GM18505 (cell line): ENCODE data around the gene TRAF3IP1.
"Not testable (repeated sequence)": the region's sequence is repeated elsewhere in the genome, so short reads cannot be mapped to it uniquely, and the experiment has no call there.

Source experiments
- ATAC-seq: cut with Tn5 transposase; IDR thresholded peaks from one replicate; pipeline ENCODE4 v1.9.1; 2021; ENCODE audit not compliant: unreplicated experiment
- POLR2A ChIP-seq: IDR thresholded peaks from 4 replicates; pipeline ENCODE4 v1.6.1; 2011; ENCODE audit warnings: borderline replicate concordance; ENCODE audit not compliant: insufficient read depth, insufficient read length; ENCODE audit errors: extremely low read depth

TRAF3IP1 gene

DNA sequence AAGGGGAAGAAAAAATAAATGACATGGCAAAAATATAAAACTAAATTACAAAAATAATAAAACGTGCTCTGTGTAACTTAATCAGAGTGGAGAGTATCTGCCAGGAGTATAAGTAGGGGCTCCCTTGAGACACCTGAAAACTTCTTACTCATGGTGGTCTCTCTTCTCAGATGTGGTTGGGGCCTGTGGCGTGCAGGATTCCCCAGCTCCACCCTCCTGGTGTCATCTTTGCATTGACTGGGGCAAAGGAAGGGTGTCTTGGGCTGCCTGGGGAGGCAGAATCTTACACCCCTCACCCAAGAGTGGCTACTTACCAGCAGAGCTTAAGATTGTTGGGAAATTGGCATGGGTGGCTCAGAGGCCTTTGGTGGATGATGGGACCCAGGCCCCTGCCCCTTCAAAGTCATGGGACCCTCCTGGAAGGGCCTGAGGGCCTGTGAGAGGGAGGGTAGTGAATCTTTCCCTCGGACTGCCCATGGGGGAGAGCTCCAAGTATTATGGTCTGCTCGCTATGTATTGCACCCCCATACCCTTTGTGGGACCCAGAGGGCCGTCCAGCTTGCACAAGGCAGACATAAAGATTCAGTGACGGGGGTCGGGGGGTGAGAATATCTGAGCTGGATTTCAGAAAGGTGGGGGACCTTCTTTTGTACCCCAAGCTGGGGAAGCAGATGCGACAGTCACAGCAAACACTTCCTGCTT lies 6.9 kb upstream of the TRAF3IP1 start:
- no peak for TF ChIP-seq POLR2A
- ATAC-seq: no peak

DNA sequence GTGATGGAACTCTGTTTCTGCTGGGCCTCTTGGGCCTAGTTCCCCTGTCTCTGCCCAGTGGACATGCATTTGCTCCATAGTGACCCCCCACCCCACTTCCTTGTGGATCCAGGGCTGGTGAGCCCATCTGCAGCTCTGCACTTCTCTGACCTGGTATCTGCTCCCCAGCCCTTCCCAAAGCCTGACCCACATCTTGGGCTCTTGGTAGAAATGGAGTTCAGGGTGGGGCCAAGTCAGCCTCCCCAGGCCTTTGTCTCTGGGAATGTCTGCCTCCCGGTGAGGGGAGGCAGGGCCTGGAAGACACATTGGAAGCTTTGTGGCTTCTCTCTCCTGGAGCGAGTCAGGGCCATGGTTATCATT lies 6.3 kb upstream of the TRAF3IP1 start:
- TF ChIP-seq POLR2A: no peak
- no peak for ATAC-seq

DNA sequence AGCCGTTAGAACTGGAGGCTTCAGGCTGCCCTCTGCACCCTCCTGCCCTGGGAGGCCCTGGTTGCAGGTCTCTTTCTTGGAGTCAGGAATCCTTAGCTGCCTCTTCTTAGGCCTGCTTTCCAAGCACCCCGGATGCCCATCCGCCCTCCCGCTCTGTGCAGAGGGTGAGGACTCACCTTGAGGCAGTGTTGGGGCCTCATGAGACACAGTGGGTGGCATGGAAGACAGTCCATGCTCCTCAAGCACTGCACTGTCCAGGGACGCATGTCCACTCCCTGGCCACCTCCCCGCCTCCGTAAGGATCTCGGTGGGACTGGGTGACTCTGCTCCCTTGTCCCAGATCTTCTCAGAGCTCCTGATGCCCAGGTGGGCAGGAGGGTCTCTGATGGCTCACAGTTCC lies 5.7 kb upstream of the TRAF3IP1 start:
- no peak for TF ChIP-seq POLR2A
- ATAC-seq: no peak

DNA sequence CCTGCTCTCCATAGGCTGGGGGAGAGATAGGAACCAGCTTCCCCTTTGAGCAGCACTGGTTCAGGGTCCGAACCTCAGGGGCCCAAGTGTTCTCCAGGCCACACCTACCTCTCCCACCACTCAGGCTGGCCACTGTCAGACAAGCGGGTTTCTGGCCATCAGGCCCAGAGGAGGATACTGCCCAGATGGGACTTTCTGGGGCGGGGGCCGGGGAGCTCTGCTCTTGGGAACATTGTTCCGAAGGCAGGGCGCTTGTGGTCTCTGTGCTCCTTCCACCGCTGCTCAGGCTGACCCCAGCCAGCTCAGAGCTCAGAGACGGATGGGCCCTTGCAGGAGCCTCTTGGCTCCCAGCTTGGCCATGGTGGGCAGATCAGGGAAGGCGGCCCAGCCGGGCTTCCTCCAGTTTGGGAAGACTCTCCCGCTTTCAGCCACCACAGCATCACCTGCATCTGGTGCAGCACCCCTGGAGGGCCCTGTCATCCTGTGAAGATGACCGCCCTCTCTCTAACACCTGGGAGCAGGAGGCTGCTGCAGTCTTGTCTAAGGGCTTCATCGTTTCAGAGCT lies 5.2 kb upstream of the TRAF3IP1 start:
- no peak for ATAC-seq

DNA sequence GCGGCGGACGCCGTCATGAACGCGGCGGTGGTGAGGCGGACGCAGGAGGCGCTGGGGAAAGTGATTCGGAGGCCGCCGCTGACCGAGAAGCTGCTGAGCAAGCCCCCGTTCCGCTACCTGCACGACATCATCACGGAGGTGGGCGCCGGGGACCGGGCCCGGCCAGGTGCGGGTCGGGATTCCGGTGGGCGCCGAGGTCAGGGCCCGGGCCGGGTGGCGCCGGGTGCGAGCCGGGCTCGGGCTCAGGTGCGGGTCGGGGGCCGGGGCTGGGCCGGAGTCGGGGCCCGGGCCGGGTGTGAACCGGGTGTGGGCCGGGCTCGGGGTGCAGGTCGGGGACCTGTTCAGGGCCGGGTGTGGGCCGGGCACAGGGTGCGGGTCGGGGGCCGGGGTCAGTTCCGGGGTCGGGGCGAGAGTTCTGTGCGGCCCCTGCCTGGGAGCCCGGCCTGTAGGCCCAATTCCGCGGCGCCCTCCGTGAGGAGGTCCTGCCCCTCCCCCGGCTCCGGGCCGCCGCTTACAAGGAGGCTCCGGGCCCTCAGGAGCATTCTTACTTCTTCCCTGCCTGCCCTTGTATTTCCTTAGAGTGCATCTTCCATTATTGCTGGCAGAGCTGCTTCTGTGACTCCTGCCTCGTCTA lies 447 bp downstream of the TRAF3IP1 start:
- peak; percentile 0 for TF ChIP-seq POLR2A
- ATAC-seq: peak; percentile 40

More for the DNA sequence above, 5.2 kb upstream of the TRAF3IP1 start:
- no peak for TF ChIP-seq POLR2A

DNA sequence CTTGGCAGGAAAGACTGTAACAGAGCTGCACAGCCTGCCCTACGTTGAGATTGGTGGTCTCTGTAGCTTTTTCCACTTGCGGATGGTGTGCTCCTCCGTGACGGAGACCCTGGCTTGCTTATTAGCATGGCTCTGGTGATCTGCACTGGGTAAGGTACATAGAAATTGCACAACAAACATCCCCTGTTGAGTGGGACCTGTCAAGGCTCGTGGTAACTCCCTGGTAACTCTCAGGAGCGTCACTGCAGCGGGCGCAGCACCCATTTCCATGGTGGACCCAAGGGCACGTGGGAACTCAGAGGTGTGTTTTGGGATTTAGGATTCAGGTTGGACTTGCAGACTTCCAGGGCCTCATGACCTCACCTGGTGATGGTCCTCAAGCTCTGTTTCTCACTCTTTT lies 1.1 kb downstream of the TRAF3IP1 start:
- ATAC-seq: no peak
- no peak for TF ChIP-seq POLR2A

DNA sequence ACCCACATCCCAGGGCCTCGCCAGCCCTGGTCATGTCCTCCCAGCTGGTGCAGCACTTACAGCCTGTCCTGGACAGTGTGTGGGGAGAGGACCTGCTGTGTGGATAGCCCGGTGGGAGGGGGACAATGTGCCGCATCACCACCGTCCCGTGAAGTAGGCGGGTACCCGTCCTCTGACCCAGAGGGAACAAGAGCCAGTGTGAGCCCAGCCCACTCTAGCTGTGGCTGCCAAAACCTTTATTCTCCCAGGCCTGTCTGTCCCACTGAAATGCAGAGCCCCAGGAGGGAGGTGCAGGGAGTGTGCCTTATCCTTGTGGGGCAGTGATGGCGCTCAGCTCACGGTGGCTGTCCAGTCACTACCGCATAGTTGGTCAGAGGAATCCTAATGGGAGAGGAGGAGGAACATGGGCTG lies 1.7 kb downstream of the TRAF3IP1 start:
- no peak for ATAC-seq
- TF ChIP-seq POLR2A: no peak

DNA sequence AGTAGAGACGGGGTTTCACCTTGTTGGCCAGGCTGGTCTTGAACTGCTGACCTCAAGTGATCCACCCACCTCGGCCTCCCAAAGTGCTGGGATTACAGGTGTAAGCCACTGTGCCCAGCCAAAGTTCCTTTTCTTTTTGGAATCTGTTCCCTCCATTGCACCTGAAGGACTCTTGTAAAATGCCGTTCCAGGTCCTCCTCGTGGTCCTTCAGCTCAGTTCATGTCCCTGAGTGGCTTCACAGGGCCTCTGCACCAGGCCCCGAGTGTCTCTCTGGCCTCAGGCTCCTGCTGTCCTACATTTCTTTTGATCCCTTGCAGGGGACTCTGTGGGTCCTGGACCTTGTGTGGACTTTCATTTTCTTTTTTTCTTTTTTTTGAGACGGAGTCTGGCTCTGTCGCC lies 3.9 kb downstream of the TRAF3IP1 start:
- not testable (repeated sequence) for ATAC-seq

DNA sequence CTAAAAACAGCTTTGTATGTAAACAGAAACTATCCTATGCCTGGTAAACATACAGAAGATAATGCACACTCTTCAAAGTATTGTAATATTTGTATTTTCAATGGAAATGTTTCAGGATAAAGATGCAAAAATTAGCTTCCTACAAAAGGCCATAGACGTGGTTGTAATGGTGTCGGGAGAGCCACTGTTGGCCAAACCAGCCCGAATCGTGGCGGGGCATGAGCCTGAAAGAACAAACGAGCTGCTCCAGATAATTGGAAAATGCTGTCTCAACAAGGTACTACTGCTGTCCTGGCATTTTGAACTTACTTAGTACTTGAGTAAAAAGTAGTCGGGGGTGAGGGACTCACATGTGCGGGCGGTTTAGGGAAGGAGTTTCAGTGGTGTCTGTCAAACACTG lies 5.4 kb downstream of the TRAF3IP1 start:
- no peak for ATAC-seq
- TF ChIP-seq POLR2A: no peak

DNA sequence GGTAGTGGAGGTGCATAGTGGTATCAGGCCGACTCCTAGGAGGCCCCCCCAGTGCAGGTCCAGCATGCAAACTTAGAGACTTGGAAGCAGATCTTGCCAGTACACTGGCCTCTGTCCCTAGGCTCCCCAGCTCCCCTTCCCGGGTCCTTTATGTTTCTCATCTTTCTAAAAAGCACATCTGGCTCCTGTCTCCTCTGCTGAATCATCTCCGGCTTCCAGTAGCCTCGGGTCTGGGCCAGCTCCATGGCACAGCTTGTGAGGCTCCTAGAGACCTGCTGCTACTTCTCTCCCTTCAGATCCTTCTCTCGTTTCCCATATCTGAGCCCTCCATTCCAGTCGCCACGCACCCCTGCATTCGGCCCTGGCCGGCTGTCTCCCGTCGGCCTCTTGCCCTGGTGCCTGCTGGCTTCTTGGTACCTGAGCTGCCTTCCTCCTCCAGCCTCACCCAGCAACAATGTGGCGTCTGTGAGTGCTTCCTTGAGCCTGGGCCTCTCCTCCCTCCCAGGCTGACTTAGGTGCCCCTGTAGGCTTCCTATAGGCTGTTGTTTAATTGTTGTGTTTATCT lies 6.6 kb downstream of the TRAF3IP1 start:
- no peak for TF ChIP-seq POLR2A

DNA sequence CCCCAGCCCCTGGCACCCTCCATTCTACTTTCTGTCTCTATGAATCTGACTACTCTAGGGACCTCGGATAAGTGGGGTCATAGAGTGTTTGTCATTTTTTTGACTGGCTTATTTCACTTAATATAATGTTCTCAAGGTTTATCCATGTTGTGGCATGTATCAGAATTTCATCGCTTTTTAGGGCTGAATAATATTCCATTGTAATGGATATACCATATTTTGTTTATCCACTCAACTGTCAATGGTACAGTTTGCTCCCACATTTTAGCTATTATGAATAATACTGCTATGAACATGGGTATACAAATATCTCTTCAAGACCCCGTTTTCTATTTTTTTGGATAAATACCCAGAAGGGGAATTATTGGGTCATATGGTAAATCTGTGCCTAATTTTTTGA lies 7.4 kb downstream of the TRAF3IP1 start:
- TF ChIP-seq POLR2A: no peak
- ATAC-seq: no peak

More for the DNA sequence above, 6.6 kb downstream of the TRAF3IP1 start:
- ATAC-seq: no peak

DNA sequence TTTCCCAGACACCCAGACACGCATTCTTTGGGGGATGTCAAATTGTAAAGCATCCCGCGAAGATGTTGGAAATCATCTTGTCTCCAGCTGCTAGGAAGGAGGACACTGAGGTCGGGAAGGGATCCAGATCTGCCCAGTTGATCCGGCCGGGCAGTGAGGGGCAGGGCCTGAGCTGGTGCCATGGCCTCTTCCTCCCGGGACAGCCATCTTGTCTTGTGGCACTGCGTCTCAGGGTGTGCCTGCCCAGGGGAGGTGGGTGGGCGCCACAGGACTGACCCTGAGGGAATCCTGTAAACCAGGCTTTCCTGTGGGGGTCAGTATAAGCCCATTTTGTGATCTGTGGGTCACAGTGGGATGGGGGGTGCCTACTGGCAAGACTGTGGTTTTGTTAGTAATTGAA lies 10.1 kb downstream of the TRAF3IP1 start:
- ATAC-seq: no peak
- no peak for TF ChIP-seq POLR2A

DNA sequence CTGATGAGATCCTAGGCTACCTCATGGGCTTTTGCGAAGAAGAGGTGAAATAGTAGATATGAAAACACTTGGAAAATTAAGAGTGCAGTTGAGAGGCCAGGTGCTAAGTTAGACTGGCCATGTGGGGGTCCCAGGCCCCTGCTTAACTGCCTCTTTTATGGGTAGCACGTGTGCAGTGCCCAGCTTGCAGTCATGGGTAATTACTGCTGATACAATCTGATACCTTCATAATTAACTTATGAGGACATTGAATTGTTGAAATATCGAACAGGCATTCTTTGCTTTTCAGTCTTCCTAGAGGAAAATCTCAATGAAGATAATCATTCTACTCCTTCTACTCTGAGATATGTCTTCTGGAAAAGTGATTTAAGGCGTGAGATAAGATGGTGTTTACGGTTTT lies 11.6 kb downstream of the TRAF3IP1 start:
- no peak for ATAC-seq
- TF ChIP-seq POLR2A: no peak

DNA sequence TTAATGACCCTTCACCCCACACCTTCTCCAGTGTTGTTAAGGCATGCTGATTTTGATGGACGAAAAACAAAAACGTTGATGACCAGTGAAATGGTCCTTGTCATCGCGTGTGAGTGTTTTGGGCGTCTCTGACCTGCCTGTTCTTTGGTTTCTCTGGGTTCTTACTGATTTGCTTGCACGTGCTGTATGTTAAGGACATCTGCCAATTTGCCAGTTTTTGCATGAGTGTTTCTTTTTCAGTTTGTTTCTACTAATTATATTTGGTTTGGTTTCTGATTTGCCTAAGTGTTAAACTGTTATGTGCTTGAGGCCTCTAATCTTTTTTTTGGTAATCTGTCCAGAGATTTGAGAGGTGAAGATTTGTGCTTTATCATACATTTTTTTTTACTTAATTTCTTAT lies 14.6 kb downstream of the TRAF3IP1 start:
- TF ChIP-seq POLR2A: no peak
- ATAC-seq: no peak

DNA sequence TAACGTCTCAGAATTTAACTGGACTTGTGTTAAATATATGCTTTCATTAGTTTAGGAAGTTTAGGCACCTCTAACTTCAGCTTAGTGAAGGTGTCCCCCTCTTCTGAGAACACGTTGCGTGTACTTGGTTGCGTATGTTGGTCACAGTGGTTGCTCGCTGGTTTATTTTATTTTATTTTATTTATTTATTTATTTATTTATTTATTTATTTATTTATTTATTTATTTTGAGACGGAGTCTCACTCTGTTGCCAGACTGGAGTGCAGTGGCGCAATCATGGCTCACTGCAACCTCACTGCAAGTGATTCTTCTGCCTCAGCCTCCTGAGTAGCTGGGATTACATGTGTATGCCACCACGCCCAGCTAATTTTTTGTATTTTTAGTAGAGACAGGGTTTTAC lies 15.3 kb downstream of the TRAF3IP1 start:
- not testable (repeated sequence) for ATAC-seq
